NCI-H2196 treated with DMSO at 0.1 percent for 48 hours (cell line): Measurements from ENCODE around the gene SCAP.

Experiments
- DNase-seq: peaks from one replicate; lab custom pipeline; 2025; ENCODE audit not compliant: unreplicated experiment; lab: John Stamatoyannopoulos, UW

Gene SCAP

GRCh38 chr3:47416041-47416440 lies 59.7 kb downstream of the SCAP start:
- no peak for DNase-seq

GRCh38 chr3:47414666-47415587 lies 60.8 kb downstream of the SCAP start:
- DNase-seq: no peak

- no peak for DNase-seq
These were observed 61.6 kb downstream of the SCAP start for GRCh38 chr3:47414161-47414564.

DNA sequence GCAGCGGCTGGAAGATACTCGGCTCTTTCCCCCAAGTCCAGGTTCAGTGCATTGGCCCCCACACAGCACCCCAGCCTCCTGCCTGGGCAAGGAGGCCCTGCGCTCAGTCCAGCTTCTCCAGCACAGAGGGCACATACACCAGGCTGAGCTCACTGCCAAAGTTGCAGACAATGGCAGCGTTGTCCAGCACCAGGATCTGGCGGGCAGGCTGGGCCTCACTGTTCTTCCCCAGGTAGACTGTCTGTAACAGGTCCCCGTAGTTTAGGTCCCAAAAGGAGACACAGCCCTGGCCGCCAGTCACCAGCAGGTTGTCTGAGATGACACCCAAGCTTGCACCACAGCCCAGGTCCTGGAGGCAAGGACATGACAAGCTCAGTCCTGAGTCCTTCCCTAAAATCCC lies 62.0 kb downstream of the SCAP start:
- no peak for DNase-seq

DNA sequence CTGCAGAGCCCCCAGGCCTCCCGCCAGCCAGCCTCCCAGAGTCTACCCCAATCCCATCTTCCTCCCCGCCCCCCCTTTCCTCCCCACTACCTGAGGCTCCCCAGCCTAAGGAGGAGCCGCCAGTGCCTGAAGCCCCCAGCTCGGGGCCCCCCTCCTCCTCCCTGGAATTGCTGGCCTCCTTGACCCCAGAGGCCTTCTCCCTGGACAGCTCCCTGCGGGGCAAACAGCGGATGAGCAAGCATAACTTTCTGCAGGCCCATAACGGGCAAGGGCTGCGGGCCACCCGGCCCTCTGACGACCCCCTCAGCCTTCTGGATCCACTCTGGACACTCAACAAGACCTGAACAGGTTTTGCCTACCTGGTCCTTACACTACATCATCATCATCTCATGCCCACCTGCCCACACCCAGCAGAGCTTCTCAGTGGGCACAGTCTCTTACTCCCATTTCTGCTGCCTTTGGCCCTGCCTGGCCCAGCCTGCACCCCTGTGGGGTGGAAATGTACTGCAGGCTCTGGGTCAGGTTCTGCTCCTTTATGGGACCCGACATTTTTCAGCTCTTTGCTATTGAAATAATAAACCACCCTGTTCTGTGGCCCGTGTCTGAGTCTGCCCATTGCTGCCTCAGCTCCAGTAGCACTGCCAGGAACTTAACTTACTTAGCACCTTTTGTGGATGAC lies 62.8 kb downstream of the SCAP start:
- no peak for DNase-seq

- DNase-seq: no peak
These were observed 63.3 kb downstream of the SCAP start for GRCh38 chr3:47412453-47412756.

GRCh38 chr3:47411696-47412452 lies 63.9 kb downstream of the SCAP start:
- DNase-seq: no peak

GRCh38 chr3:47410801-47411646 lies 64.7 kb downstream of the SCAP start:
- DNase-seq: no peak

DNA sequence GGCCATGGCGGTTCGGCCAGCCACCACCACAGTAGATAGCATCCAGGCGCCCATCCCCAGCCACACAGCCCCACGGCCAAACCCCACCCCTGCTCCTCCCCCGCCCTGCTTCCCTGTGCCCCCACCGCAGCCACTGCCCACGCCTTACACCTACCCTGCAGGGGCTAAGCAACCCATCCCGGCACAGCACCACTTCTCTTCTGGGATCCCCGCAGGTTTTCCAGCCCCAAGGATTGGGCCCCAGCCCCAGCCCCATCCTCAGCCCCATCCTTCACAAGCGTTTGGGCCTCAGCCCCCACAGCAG lies 65.4 kb downstream of the SCAP start:
- no peak for DNase-seq

DNA sequence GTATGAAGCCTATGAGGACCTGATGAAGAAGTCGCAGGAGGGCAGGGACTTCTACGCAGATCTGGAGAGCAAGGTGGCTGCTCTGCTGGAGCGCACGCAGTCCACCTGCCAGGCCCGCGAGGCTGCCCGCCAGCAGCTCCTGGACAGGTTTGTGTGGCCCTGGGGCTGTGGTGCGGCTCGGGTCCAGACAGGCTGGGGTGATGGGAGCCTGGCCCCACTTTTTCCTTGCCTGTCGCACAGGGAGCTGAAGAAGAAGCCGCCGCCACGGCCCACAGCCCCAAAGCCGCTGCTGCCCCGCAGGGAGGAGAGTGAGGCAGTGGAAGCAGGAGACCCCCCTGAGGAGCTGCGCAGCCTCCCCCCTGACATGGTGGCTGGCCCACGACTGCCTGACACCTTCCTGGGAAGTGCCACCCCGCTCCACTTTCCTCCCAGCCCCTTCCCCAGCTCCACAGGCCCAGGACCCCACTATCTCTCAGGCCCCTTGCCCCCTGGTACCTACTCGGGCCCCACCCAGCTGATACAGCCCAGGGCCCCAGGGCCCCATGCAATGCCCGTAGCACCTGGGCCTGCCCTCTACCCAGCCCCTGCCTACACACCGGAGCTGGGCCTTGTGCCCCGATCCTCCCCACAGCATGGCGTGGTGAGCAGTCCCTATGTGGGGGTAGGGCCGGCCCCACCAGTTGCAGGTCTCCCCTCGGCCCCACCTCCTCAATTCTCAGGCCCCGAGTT lies 65.9 kb downstream of the SCAP start:
- DNase-seq: no peak

- no peak for DNase-seq
These were observed 66.5 kb downstream of the SCAP start for GRCh38 chr3:47409284-47409683.

- DNase-seq: no peak
These were observed 66.9 kb downstream of the SCAP start for GRCh38 chr3:47408839-47409229.

GRCh38 chr3:47407896-47408838 lies 67.6 kb downstream of the SCAP start:
- DNase-seq: no peak

GRCh38 chr3:47407237-47407636 lies 68.5 kb downstream of the SCAP start:
- no peak for DNase-seq

GRCh38 chr3:47406762-47407149 lies 69.0 kb downstream of the SCAP start:
- no peak for DNase-seq

DNA sequence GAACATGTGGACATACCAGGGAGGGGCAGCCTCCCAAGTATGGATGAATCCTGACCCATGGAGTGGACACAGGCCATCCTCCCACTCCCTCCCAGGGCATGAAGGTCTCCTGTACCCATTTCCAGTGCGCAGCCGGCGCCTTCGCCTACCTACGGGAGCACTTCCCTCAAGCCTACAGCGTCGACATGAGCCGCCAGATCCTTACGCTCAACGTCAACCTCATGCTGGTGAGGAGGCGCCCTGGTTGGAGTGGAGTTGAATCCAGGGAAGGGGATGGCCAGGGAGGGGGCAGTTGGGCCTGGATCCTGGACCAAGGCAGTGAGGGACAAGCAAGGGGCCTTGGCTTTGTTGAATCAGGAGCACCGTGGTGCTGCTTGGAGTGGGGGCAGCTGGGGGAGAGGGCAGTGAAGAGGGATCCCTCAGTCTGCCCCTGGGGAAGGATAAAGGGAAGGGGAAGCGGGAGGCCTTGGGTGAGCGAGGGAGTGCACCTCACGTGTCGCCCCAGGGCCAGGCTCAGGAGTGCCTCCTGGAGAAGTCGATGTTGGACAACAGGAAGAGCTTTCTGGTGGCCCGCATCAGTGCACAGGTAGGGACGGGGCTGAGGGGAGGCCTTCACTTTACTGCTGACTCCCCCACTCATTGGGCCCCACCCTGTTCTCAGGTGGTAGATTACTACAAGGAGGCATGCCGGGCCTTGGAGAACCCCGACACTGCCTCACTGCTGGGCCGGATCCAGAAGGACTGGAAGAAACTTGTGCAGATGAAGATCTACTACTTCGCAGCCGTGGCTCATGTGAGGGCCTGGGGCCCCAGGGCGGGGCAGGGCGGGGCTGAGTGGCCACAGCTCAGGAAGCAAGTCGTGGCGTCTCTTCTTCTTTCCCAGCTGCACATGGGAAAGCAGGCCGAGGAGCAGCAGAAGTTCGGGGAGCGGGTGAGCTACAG lies 69.7 kb downstream of the SCAP start:
- DNase-seq: no peak

GRCh38 chr3:47404955-47405790 lies 70.6 kb downstream of the SCAP start:
- no peak for DNase-seq
